ENCODE measurements around the gene GNG7. TPM values are rescaled to one million over a fixed set of nuclear protein-coding genes. Genes with fewer than 3 reads are reported as not detected.

GNG7 gene
- total RNA-seq, 4 donors from 2014 or later: 0.57 to 3.8 (median 1.6) TPM

DNA sequence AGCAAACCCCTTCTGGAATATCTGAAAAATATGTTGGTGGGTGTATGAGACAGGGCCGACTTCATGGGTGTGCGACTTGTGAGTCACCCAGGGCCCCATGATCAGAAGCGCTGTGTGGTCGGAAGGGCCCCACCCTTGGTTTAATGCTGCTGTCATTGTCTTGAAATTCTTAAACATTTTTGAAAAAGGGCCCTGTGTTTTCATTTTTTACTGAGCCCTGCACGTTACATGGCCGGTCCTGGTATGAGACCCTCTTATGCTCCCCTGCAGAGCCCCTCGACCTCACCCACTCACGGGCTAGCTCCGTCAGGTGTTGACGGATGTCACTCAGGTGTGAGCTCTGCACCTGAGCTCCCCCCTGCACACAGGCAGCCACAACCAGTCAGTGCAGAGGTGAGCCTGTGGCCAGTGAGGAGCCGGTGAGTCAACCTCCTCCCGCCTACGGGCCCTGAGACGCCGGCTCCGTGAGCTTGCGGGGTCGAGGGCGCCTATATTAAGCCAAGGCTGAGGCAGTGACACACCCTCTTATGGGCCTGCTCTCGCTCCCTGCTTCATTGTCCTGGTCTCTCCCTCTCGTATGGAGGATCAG, 198.9 kb downstream of the GNG7 start:
- peaks cover 0 to 8% (median 0%) of the 10 kb centered on the region in 4 donors for H3K27me3 ChIP-seq
- no peak for DNase-seq
- H3K4me3 ChIP-seq: no peak overlapping the region
- H3K4me1 ChIP-seq: peaks cover 6 to 51% (median 18%) of the 10 kb centered on the region in 3 donors
- 8 to 15% methylated on average over 12 to 17 of the region's 21 CpGs for WGBS, 2 donors
- intact Hi-C loops (cut with DNase I): no loop called here
- H3K9me3 ChIP-seq: no peaks in the 10 kb centered on the region
- H3K36me3 ChIP-seq: no peaks in the 10 kb centered on the region
- peak overlapping the region; percentile 16 to 74 (median 26) for H3K27ac ChIP-seq
- TF ChIP-seq, protein P1, sequence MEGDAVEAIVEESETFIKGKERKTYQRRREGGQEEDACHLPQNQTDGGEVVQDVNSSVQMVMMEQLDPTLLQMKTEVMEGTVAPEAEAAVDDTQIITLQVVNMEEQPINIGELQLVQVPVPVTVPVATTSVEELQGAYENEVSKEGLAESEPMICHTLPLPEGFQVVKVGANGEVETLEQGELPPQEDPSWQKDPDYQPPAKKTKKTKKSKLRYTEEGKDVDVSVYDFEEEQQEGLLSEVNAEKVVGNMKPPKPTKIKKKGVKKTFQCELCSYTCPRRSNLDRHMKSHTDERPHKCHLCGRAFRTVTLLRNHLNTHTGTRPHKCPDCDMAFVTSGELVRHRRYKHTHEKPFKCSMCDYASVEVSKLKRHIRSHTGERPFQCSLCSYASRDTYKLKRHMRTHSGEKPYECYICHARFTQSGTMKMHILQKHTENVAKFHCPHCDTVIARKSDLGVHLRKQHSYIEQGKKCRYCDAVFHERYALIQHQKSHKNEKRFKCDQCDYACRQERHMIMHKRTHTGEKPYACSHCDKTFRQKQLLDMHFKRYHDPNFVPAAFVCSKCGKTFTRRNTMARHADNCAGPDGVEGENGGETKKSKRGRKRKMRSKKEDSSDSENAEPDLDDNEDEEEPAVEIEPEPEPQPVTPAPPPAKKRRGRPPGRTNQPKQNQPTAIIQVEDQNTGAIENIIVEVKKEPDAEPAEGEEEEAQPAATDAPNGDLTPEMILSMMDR (IDR thresholded peaks at IDR 0.05): no peak
- TF ChIP-seq POLR2A (IDR thresholded peaks at IDR 0.05): peak in 1 of 4 donors; percentile 10

DNA sequence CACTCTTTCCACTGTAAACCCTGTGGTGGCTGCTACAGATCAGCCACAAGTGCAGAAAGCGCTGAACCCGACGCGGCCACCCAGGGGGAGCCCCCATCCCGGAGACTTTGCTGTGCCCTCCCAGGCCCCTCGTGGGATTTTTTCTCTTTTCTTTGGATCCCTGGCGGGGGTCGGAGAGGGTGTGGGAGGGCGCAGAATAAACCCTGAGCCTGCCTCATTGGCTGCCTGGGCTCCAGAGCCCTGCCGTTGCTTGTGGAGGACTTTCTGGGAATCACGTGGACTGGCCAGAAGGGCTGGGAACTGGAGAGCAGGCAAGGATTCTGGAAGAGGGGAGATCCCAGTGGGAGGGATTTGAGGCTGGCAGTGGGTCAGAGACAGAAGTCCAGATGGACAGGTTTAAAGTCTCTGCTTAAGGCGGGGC, 201.6 kb downstream of the GNG7 start:
- TF ChIP-seq, protein P1 (IDR thresholded peaks at IDR 0.05): no peak
- TF ChIP-seq POLR2A (IDR thresholded peaks at IDR 0.05): no peak
- Histone ChIP-seq H3K4me1 (peaks cover 3 to 44% (median 11%) of the 10 kb centered on the region in 3 donors), H3K4me3 (no peak overlapping the region), H3K27me3 (peaks cover 0 to 8% (median 0%) of the 10 kb centered on the region in 4 donors), H3K36me3 (no peaks in the 10 kb centered on the region), H3K27ac (no peak overlapping the region), H3K9me3 (no peaks in the 10 kb centered on the region)
- no peak for DNase-seq
- intact Hi-C loops (cut with DNase I): no loop called here
- whole genome bisulfite sequencing, 2 donors: 33 to 65% methylated on average over 1 to 10 of the region's 12 CpGs

DNA sequence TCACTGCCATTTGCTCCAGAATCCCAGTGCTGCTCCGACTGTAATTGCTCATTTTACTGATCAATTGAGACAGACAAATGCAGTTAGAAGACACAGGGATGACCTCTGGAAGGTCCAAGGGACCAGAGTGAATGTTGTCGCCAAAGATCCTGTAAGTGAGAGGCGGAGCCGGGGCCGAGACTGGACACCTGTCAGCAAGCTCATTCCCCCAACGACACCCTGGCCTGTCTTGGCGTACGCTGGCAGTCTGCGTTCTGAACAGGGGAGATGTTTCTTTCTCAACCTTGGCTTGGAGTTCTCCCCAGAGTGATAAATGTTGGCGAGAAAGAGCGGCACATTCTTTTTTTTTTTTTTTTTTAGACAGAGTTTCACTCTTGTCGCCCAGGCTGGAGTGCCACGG, 202.3 kb downstream of the GNG7 start:
- TF ChIP-seq POLR2A (IDR thresholded peaks at IDR 0.05): no peak
- TF ChIP-seq, protein P1 (IDR thresholded peaks at IDR 0.05): no peak
- Histone ChIP-seq H3K27me3 (peaks cover 0 to 8% (median 0%) of the 10 kb centered on the region in 4 donors), H3K27ac (no peak overlapping the region), H3K36me3 (no peaks in the 10 kb centered on the region), H3K4me3 (no peak overlapping the region), H3K9me3 (no peaks in the 10 kb centered on the region), H3K4me1 (peaks cover 10 to 51% (median 18%) of the 10 kb centered on the region in 3 donors)
- 86 to 90% methylated on average over 10 of the region's 13 CpGs for WGBS, 2 donors
- intact Hi-C loops (cut with DNase I): no loop called here
- no peak for DNase-seq

DNA sequence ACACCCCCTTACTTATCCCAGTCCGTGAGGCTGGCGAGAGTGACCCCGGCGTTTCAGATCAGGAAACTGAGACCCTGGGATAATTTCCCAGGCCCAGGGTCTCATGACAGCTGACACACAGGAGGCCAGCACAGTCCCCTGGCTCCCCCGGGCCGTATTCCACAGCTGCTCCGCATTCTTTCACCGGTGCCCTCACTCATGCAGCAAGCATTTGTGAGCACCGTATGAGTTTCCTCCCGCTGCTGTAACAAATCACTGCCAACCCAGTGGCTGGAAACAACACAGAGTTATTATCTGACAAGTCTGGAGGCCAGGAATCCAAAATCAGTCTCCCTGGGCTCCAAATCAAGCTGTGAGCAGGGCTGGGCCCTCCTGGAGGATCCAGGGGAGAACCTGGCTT, 205.3 kb downstream of the GNG7 start:
- WGBS, 2 donors: 88 to 93% methylated on average over 3 to 10 of the region's 10 CpGs

More for the DNA sequence above, 205.3 kb downstream of the GNG7 start:
- H3K36me3 ChIP-seq: no peaks in the 10 kb centered on the region
- H3K4me1 ChIP-seq: peaks cover 20 to 58% (median 20%) of the 10 kb centered on the region in 3 donors
- no peaks in the 10 kb centered on the region for H3K9me3 ChIP-seq
- DNase-seq: no peak
- H3K4me3 ChIP-seq: no peak overlapping the region
- TF ChIP-seq, protein P1 (IDR thresholded peaks at IDR 0.05): no peak
- no peak for TF ChIP-seq POLR2A (IDR thresholded peaks at IDR 0.05)
- intact Hi-C loops (cut with DNase I): no loop called here
- peaks cover 0 to 4% (median 0%) of the 10 kb centered on the region in 4 donors for H3K27me3 ChIP-seq
- H3K27ac ChIP-seq: no peak overlapping the region
